Dermis microvascular lymphatic vessel endothelial cell (primary cell): ENCODE measurements around the gene KRTAP13-1. TPM values are rescaled to one million over a fixed set of nuclear protein-coding genes. Genes with fewer than 3 reads are reported as not detected.

Experiments used
- DNase-seq, 2 donors: peaks; one replicate each; pipeline versions ENCODE4 v3.0.0 to v3.0.0-alpha.2; 2010; ENCODE audit warnings: low read depth in 2 of 2
- total RNA-seq: library from RNA; depleted of rRNA; stranded (reverse); fragments of >200 nt; gene quantifications from 2 replicates; pipeline ENCODE4 v1.2.1, GENCODE V29; 2014

Gene KRTAP13-1
- total RNA-seq: not detected in 2 replicates

- no peak for DNase-seq
Measured at GRCh38 chr21:30395731-30396130, at the start of gene KRTAP13-1. Gene KRTAP13-1 (plus strand): TSS chr21:30396031. CDS start chr21:30396087, 56 bp downstream.

- DNase-seq: no peak
Measured at GRCh38 chr21:30348506-30348905, 47.3 kb upstream of the KRTAP13-1 start, which contains the start of gene KRTAP23-1. Gene KRTAP23-1 (minus strand): TSS chr21:30348606. CDS start chr21:30348606, 0 bp downstream.

- no peak for DNase-seq
Measured at GRCh38 chr21:30349572-30349971, 46.3 kb upstream of the KRTAP13-1 start.

GRCh38 chr21:30351534-30351933, 44.3 kb upstream of the KRTAP13-1 start:
- no peak for DNase-seq

GRCh38 chr21:30354308-30355005, 41.4 kb upstream of the KRTAP13-1 start:
- DNase-seq: no peak

GRCh38 chr21:30355906-30356305, 39.9 kb upstream of the KRTAP13-1 start:
- DNase-seq: no peak

- no peak for DNase-seq
Measured at GRCh38 chr21:30372139-30372770, 23.6 kb upstream of the KRTAP13-1 start, which contains the start of gene KRTAP13-2. Gene KRTAP13-2 (minus strand): TSS chr21:30372271. CDS start chr21:30372213, 58 bp downstream.

GRCh38 chr21:30382201-30382600, 13.6 kb upstream of the KRTAP13-1 start:
- DNase-seq: no peak

- no peak for DNase-seq
Measured at GRCh38 chr21:30391492-30392025, 4.3 kb upstream of the KRTAP13-1 start.

GRCh38 chr21:30408782-30409494, 13.1 kb downstream of the KRTAP13-1 start:
- peak in 1 of 2 donors; percentile 4 for DNase-seq

- DNase-seq: no peak
Measured at GRCh38 chr21:30415993-30416392, 20.2 kb downstream of the KRTAP13-1 start.

GRCh38 chr21:30425826-30426225, 30.0 kb downstream of the KRTAP13-1 start, which contains the start of gene KRTAP13-3:
Gene KRTAP13-3 (minus strand): TSS chr21:30425926. CDS start chr21:30425912, 14 bp downstream.
- DNase-seq: no peak

- no peak for DNase-seq
Measured at GRCh38 chr21:30426731-30427130, 30.9 kb downstream of the KRTAP13-1 start.

GRCh38 chr21:30430170-30430655, 34.4 kb downstream of the KRTAP13-1 start, which contains the start of gene KRTAP13-4:
Gene KRTAP13-4 (plus strand): TSS chr21:30430220. CDS start chr21:30430276, 56 bp downstream.
- DNase-seq: no peak

- DNase-seq: no peak
Measured at GRCh38 chr21:30434033-30434631, 38.3 kb downstream of the KRTAP13-1 start.

- DNase-seq: no peak
Measured at GRCh38 chr21:30437010-30437565, 41.3 kb downstream of the KRTAP13-1 start.

GRCh38 chr21:30439975-30440374, 44.1 kb downstream of the KRTAP13-1 start, which contains the start of gene KRTAP15-1:
Gene KRTAP15-1 (plus strand): TSS chr21:30440275. CDS start chr21:30440328, 53 bp downstream.
- DNase-seq: no peak

GRCh38 chr21:30443226-30443625, 47.4 kb downstream of the KRTAP13-1 start:
- DNase-seq: no peak

- no peak for DNase-seq
Measured at GRCh38 chr21:30444204-30444603, 48.4 kb downstream of the KRTAP13-1 start.
